Thymus (tissue), 11 donors: Measurements from ENCODE around the gene ARRB1. TPM values are rescaled to one million over a fixed set of nuclear protein-coding genes. Genes with fewer than 3 reads are reported as not detected.

Experiments used
- DNase-seq, 9 donors: peaks; one replicate each; pipeline ENCODE4 v3.0.0-alpha.2; 2013; ENCODE audit warnings: low spot score in 9 of 9, low read depth in 6 of 9, missing footprints in 1 of 9
- H3K27ac ChIP-seq, 2 donors: one replicate each; pipeline ENCODE4 v1.5.1; 2013; ENCODE audit warnings: control low read depth in 1 of 2, low read depth in 1 of 2, low read length in 1 of 2, mild to moderate bottlenecking in 1 of 2, moderate library complexity in 1 of 2
- H3K27me3 ChIP-seq, 2 donors: one replicate each; pipeline ENCODE4 v1.5.1; 2013; ENCODE audit warnings: low read length in 1 of 2; ENCODE audit not compliant: control insufficient read depth in 2 of 2, insufficient read depth in 1 of 2
- H3K36me3 ChIP-seq, 2 donors: one replicate each; pipeline ENCODE4 v1.5.1; 2013; ENCODE audit warnings: low read length in 1 of 2, mild to moderate bottlenecking in 1 of 2, moderate library complexity in 1 of 2; ENCODE audit not compliant: control insufficient read depth in 2 of 2, insufficient read depth in 2 of 2
- H3K4me1 ChIP-seq, 2 donors: one replicate each; pipeline ENCODE4 v1.5.1; 2013; ENCODE audit warnings: low read length in 2 of 2; ENCODE audit not compliant: control insufficient read depth in 2 of 2, insufficient read depth in 2 of 2
- H3K4me3 ChIP-seq, 2 donors: one replicate each; pipeline ENCODE4 v1.5.1; 2013; ENCODE audit warnings: low read length in 2 of 2, control low read depth in 1 of 2, mild to moderate bottlenecking in 1 of 2
- H3K9me3 ChIP-seq, 2 donors: one replicate each; pipeline ENCODE4 v1.5.1; 2013; ENCODE audit warnings: low read length in 1 of 2, mild to moderate bottlenecking in 1 of 2; ENCODE audit not compliant: control insufficient read depth in 2 of 2, insufficient read depth in 1 of 2
- WGBS: extraction: QIAGEN DNeasy Blood & Tissue Kit; methylation state at CpG from one replicate; pipeline ENCODE4 v1.1.7; 2013; 5-methylcytosine and 5-hydroxymethylcytosine counted together
- polyA plus RNA-seq: library from polyadenylated mRNA; stranded (reverse); fragments of 200-250 nt; gene quantifications from one replicate; pipeline ENCODE4 v1.2.3, GENCODE V29; 2013
- total RNA-seq: library from RNA; stranded (reverse); fragments of 120-200 nt; gene quantifications from one replicate; pipeline ENCODE4 v1.2.4, GENCODE V29; 2013
- donor health status: healthy.

Gene ARRB1
- total and polyA plus RNA-seq, 2 donors = 4.1 to 11.1 TPM

DNA sequence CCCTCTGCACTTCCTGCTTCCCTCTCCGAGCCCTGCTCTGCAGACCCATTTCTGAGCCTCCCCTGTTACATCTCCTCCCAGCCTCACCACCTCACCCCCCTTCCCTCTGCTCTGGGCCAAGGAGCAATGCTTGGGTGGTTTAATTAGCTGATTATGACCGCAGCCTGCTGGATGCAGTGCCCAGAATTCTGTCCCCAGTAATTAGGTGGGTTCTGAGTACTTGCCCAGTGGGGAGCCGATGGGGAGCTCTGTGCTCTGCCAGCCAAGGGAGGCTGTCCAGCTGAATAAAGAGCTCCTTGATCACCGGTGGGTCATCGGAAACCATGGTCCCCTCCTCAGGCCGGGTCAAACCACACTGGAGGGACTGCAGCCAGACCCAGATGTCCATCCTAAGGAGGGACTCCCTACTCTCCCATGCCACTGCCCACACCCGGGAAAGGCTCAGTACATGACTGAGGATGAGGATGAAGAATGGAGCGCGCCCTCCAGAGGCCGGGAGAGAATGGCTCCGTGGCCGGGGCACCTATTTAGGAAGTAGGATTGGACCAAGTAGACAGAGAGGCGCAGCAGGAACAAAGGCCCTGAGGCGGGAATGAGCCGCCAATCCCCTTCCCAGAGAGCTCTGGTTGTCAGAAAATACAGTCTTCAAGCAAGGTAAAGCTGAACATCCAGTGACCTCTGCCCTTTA, 9.1 kb downstream of the ARRB1 start:
- H3K36me3 ChIP-seq = no peaks in the 10 kb centered on the region
- H3K9me3 ChIP-seq = no peaks in the 10 kb centered on the region
- no peak overlapping the region for H3K4me3 ChIP-seq
- 94% methylated on average over 15 of the region's 15 CpGs for WGBS
- no peak for DNase-seq
- H3K4me1 ChIP-seq = peaks cover 13 to 88% of the 10 kb centered on the region in 2 donors
- no peaks in the 10 kb centered on the region for H3K27me3 ChIP-seq
- H3K27ac ChIP-seq = no peak overlapping the region

GRCh38 chr11:75341612-75342011, 9.8 kb downstream of the ARRB1 start:
- peak overlapping the region in 1 of 2 donors; percentile 26 for H3K27ac ChIP-seq
- DNase-seq = no peak
- H3K4me1 ChIP-seq = peaks cover 13 to 85% of the 10 kb centered on the region in 2 donors
- no peak overlapping the region for H3K4me3 ChIP-seq
- H3K27me3 ChIP-seq = no peaks in the 10 kb centered on the region
- no peaks in the 10 kb centered on the region for H3K36me3 ChIP-seq
- no peaks in the 10 kb centered on the region for H3K9me3 ChIP-seq
- WGBS = 83% methylated on average over 5 of the region's 5 CpGs

DNA sequence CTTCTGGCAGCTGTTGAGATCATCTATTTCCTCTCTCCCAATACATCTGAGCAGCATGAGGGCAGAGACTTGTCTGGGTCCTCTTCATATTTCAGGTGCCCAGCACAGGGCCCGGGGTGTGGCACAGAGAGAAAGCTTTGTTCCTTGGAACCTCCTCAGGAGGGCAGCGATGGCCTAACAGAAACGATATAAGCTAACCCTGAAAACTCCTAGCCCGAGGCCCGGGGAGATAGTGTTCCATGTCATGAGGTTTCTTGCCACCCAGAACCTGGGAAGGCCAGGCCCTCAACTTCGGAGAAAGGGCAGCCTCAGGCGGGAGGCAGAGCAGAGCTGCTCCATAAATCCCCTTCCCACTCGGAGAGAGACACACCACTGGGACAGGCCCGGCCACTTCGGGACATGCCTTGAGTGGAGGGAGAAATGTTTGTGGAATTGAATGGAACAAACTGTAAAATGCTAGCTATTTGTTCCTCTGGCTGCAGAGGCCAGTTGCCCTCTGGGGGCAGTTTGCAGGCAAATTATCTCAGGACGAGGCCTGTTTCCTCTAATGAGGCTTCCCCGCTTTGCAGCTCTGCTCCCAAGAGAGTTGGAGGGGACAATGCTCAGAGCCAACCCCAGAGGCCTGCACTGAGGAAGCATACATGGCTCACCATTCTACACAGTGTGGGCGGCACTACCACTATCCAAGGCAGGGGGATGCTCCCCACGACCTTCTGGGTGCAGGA, 11.6 kb downstream of the ARRB1 start:
- 50% methylated on average over 14 of the region's 14 CpGs for WGBS
- Histone ChIP-seq H3K27me3 (no peaks in the 10 kb centered on the region), H3K9me3 (no peaks in the 10 kb centered on the region), H3K4me1 (peaks cover 10 to 77% of the 10 kb centered on the region in 2 donors), H3K36me3 (no peaks in the 10 kb centered on the region), H3K4me3 (no peak overlapping the region), H3K27ac (peak overlapping the region; percentile 70 to 83)
- DNase-seq = no peak

- DNase-seq = no peak
- no peaks in the 10 kb centered on the region for H3K36me3 ChIP-seq
- peak overlapping the region in 1 of 2 donors; percentile 43 for H3K27ac ChIP-seq
- H3K9me3 ChIP-seq = no peaks in the 10 kb centered on the region
- no peaks in the 10 kb centered on the region for H3K27me3 ChIP-seq
- no peak overlapping the region for H3K4me3 ChIP-seq
- 83% methylated on average over 8 of the region's 8 CpGs for WGBS
- H3K4me1 ChIP-seq = peaks cover 10 to 72% of the 10 kb centered on the region in 2 donors
These were observed 12.8 kb downstream of the ARRB1 start for GRCh38 chr11:75338516-75339208.

GRCh38 chr11:75337195-75337654, 14.2 kb downstream of the ARRB1 start:
- DNase-seq = no peak
- Histone ChIP-seq H3K27me3 (no peaks in the 10 kb centered on the region), H3K27ac (no peak overlapping the region), H3K4me3 (no peak overlapping the region), H3K36me3 (no peaks in the 10 kb centered on the region), H3K4me1 (peaks cover 10 to 65% of the 10 kb centered on the region in 2 donors), H3K9me3 (no peaks in the 10 kb centered on the region)
- WGBS = 43% methylated on average over 6 of the region's 6 CpGs

DNA sequence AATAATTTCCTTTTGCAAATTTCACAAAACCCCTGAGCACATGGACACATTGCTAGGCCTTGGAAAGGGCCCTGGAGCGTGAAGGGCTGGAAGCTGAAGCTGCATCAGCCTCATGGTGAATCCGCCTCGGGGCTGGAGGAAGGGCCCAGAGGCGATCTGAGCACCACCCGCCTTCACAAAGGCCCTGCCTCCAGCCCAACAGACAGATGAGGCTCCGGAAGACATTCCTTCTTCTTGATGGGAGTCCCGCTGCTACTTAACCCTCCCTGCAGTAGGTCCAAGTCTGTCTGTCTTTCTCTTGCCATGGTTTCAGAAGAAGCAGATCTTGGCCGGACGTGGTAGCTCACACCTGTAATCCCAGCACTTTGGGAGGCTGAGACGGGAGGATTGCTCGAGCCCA, 16.5 kb downstream of the ARRB1 start:
- H3K9me3 ChIP-seq = no peaks in the 10 kb centered on the region
- no peaks in the 10 kb centered on the region for H3K36me3 ChIP-seq
- no peak overlapping the region for H3K27ac ChIP-seq
- 95% methylated on average over 11 of the region's 11 CpGs for WGBS
- H3K27me3 ChIP-seq = no peaks in the 10 kb centered on the region
- H3K4me3 ChIP-seq = no peak overlapping the region
- no peak for DNase-seq
- H3K4me1 ChIP-seq = peaks cover 0 to 48% of the 10 kb centered on the region in 2 donors

GRCh38 chr11:75334402-75334891, 17.0 kb downstream of the ARRB1 start:
- WGBS = 78% methylated on average over 2 of the region's 2 CpGs
- no peaks in the 10 kb centered on the region for H3K27me3 ChIP-seq
- no peak overlapping the region for H3K4me3 ChIP-seq
- no peak for DNase-seq
- H3K27ac ChIP-seq = no peak overlapping the region
- H3K36me3 ChIP-seq = no peaks in the 10 kb centered on the region
- peaks cover 2 to 48% of the 10 kb centered on the region in 2 donors for H3K4me1 ChIP-seq
- H3K9me3 ChIP-seq = no peaks in the 10 kb centered on the region

GRCh38 chr11:75333807-75334140, 17.7 kb downstream of the ARRB1 start:
- no peak for DNase-seq
- H3K9me3 ChIP-seq = no peaks in the 10 kb centered on the region
- H3K4me3 ChIP-seq = no peak overlapping the region
- H3K27ac ChIP-seq = no peak overlapping the region
- 95% methylated on average over 7 of the region's 7 CpGs for WGBS
- no peaks in the 10 kb centered on the region for H3K27me3 ChIP-seq
- H3K36me3 ChIP-seq = no peaks in the 10 kb centered on the region
- peaks cover 3 to 48% of the 10 kb centered on the region in 2 donors for H3K4me1 ChIP-seq
